CD4-positive, CD25-positive, alpha-beta regulatory T cell (primary cell): Measurements from ENCODE around the gene RBBP7. TPM values are rescaled to one million over a fixed set of nuclear protein-coding genes. Genes with fewer than 3 reads are reported as not detected.

Experiments used
- polyA plus RNA-seq, 4 donors: library from polyadenylated mRNA; unstranded; fragments of 300-500 nt; fragmentation: Illumina TruSeq; gene quantifications; one replicate each; pipeline ENCODE4 v1.2.3, GENCODE V29; 2021
- total RNA-seq: library from RNA; stranded (reverse); gene quantifications from one replicate; pipeline ENCODE4 v1.2.3, GENCODE V29; 2022

RBBP7 gene
- total and polyA plus RNA-seq, 5 donors from 2014 or later, result 120 to 150 (median 141) TPM

Other genes with a start within 250 kb of the RBBP7 start
- not detected for gene S100G, start 220.2 kb downstream of the RBBP7 start, total RNA-seq
- gene S100G, start 220.2 kb downstream of the RBBP7 start, polyA plus RNA-seq, result not detected
- gene CTPS2, start 157.7 kb downstream of the RBBP7 start, total RNA-seq, result 4.5 TPM
- gene CTPS2, start 157.7 kb downstream of the RBBP7 start, polyA plus RNA-seq, result 1 to 10 TPM; 3.7 to 4.8 (median 4.3) TPM
- gene SYAP1, start 150.8 kb downstream of the RBBP7 start, total RNA-seq, result 69.9 TPM
- gene SYAP1, start 150.8 kb downstream of the RBBP7 start, polyA plus RNA-seq, result 10 to 100 TPM; 12.0 to 19.3 (median 16.3) TPM
- gene TXLNG, start 83.9 kb downstream of the RBBP7 start, total RNA-seq, result 32.2 TPM
- 10 to 100 TPM in 3 of 4 donors, 1 to 10 TPM in 1; 8.4 to 24.2 (median 18.6) TPM for gene TXLNG, start 83.9 kb downstream of the RBBP7 start, polyA plus RNA-seq
- 0.74 TPM for gene REPS2, start 76.3 kb upstream of the RBBP7 start, total RNA-seq
- gene REPS2, start 76.3 kb upstream of the RBBP7 start, polyA plus RNA-seq, result under 1 TPM in 2 of 4 donors, not detected in 2; 0.05 to 0.52 TPM